Gastroesophageal sphincter (tissue), 4 donors: ENCODE data around the gene SNX19. TPM values are rescaled to one million over a fixed set of nuclear protein-coding genes. Genes with fewer than 3 reads are reported as not detected.

Experiments used
- ATAC-seq: fragments of 150-250 bp; one replicate; pipeline ENCODE4 v1.9.1; 2016; ENCODE audit warnings: mild to moderate bottlenecking, moderate library complexity
- H3K27ac ChIP-seq, 4 donors: fragments of 200-600 bp; sonication (generic) in 3 of 4; 1 replicate in 3 of 4; 2 replicates in 1 of 4; pipeline ENCODE4 v1.5.1; 2016 to 2019
- H3K27me3 ChIP-seq: fragments of 200-600 bp; sonication (generic); one replicate; pipeline ENCODE4 v1.5.1; 2019
- H3K36me3 ChIP-seq, 2 donors: fragments of 200-600 bp; sonication (generic); one replicate each; pipeline ENCODE4 v1.5.1; 2019; ENCODE audit warnings: control low read depth in 1 of 2
- H3K4me1 ChIP-seq, 3 donors: fragments of 200-600 bp; sonication (generic); 1 replicate in 2 of 3; 2 replicates in 1 of 3; pipeline ENCODE4 v1.5.1; 2016 to 2019; ENCODE audit warnings: control low read depth in 2 of 3
- H3K4me3 ChIP-seq, 2 donors: fragments of 200-600 bp; sonication (generic); one replicate each; pipeline ENCODE4 v1.5.1; 2019; ENCODE audit warnings: mild to moderate bottlenecking in 1 of 2, moderate library complexity in 1 of 2
- H3K9me3 ChIP-seq, 3 donors: fragments of 200-600 bp; sonication (generic); one replicate each; pipeline ENCODE4 v1.5.1; 2017 to 2019; ENCODE audit warnings: control low read depth in 2 of 3
- EP300 ChIP-seq: sonication (generic); formaldehyde crosslinking; IDR thresholded peaks from one replicate; pipeline ENCODE4 v1.6.1; 2017; ENCODE audit warnings: antibody characterized with exemption, mild to moderate bottlenecking
- POLR2A ChIP-seq, 2 donors: fragments of 450-650 bp; IDR thresholded peaks; one replicate each; pipeline ENCODE4 v1.6.1; 2017; ENCODE audit warnings: antibody characterized with exemption in 2 of 2, mild to moderate bottlenecking in 2 of 2, moderate library complexity in 1 of 2
- POLR2AphosphoS5 ChIP-seq: sonication (generic); formaldehyde crosslinking; IDR thresholded peaks from one replicate; pipeline ENCODE4 v1.6.1; 2017; ENCODE audit warnings: antibody characterized with exemption
- WGBS, 2 donors: methylation state at CpG; one replicate each; pipeline ENCODE4 v1.1.5; 2018; ENCODE audit warnings: low coverage in 1 of 2; 5-methylcytosine and 5-hydroxymethylcytosine counted together
- total RNA-seq, 4 donors: library from RNA; depleted of rRNA; stranded (reverse); fragments of >200 nt; gene quantifications; one replicate each; pipeline ENCODE4 v1.1.0, GENCODE V29; 2016
- TF ChIP-seq, protein P1 (sequence below), 4 experiments: fragments of 200-600 bp in 2 of 4; fragments of 450-650 bp in 2 of 4; sonication (generic) in 1 of 4; IDR thresholded peaks; one replicate each; pipeline ENCODE4 v1.5.1; 2017 to 2019; ENCODE audit warnings: antibody characterized with exemption in 4 of 4, mild to moderate bottlenecking in 2 of 4, moderate library complexity in 2 of 4

SNX19 gene
- total RNA-seq = 100 to 1,000 TPM; 110 to 131 (median 119) TPM

GRCh38 chr11:130916238-130916855 is at the start of gene SNX19:
SNX19 (minus strand) TSS chr11:130916479; CDS start chr11:130915939, 540 bp downstream.
- ATAC-seq = peak; percentile 99
- H3K27me3 ChIP-seq = no peaks in the 10 kb centered on the region
- no peaks in the 10 kb centered on the region for H3K9me3 ChIP-seq
- H3K4me1 ChIP-seq = peaks cover 0 to 50% (median 18%) of the 10 kb centered on the region in 3 donors
- TF ChIP-seq, protein P1, sequence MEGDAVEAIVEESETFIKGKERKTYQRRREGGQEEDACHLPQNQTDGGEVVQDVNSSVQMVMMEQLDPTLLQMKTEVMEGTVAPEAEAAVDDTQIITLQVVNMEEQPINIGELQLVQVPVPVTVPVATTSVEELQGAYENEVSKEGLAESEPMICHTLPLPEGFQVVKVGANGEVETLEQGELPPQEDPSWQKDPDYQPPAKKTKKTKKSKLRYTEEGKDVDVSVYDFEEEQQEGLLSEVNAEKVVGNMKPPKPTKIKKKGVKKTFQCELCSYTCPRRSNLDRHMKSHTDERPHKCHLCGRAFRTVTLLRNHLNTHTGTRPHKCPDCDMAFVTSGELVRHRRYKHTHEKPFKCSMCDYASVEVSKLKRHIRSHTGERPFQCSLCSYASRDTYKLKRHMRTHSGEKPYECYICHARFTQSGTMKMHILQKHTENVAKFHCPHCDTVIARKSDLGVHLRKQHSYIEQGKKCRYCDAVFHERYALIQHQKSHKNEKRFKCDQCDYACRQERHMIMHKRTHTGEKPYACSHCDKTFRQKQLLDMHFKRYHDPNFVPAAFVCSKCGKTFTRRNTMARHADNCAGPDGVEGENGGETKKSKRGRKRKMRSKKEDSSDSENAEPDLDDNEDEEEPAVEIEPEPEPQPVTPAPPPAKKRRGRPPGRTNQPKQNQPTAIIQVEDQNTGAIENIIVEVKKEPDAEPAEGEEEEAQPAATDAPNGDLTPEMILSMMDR (IDR thresholded peaks at IDR 0.05) = peak; percentile 83 to 100 (median 96)
- TF ChIP-seq POLR2AphosphoS5 (peak; percentile 96), EP300 (peak; percentile 9), POLR2A (IDR thresholded peaks at IDR 0.05) (peak; percentile 93 to 94)
- H3K36me3 ChIP-seq = peaks cover 0 to 33% of the 10 kb centered on the region in 2 donors
- WGBS, 2 donors = 0 to 1% methylated on average over 2 to 8 of the region's 72 CpGs
- peak within 1 kb of the TSS; percentile 81 to 95 for H3K4me3 ChIP-seq
- peak within 1 kb of the TSS; percentile 89 to 98 (median 92) for H3K27ac ChIP-seq

DNA sequence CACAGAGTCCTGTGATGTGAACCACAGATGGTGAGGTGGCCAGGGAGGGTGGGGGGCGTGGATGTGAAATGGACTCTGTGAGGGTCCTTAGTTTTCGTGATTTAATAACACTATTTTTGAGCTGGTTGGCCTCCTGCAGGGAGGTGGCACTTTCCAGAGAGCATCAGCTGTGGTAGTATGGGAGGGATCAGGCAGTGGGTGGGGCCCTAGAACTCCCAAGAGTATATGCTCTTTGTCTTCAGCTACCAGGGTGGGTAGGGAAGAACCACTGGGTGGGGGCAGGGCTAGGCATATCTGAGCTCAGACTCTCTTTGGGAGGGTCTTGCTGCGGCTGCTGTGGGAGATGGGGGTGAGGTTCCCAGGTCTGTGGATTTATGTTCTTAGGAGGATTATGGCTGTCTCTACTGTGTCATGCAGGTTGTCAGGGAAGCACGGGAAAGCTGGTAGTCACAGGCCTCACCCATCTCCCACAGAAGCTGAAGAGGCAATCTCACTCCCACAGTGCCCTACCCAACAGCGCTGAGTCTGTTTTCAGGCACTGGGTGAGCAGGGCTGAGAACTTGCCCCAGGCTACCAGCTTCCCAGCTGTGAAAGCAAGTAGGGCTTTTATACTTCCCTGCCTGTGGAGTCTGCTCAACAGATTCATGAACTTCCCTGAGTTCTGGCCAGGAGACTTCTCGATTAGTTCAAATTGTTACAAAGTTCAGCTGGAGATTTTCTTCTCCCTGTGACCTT is 47.9 kb upstream of the SNX19 start:
- H3K27me3 ChIP-seq = no peaks in the 10 kb centered on the region
- H3K4me1 ChIP-seq = no peaks in the 10 kb centered on the region
- WGBS, 2 donors = 77 to 80% methylated on average over 2 to 3 of the region's 6 CpGs
- ATAC-seq = no peak
- no peaks in the 10 kb centered on the region for H3K36me3 ChIP-seq
- H3K27ac ChIP-seq = no peak overlapping the region
- peaks cover 0 to 25% (median 0%) of the 10 kb centered on the region in 3 donors for H3K9me3 ChIP-seq
- no peak overlapping the region for H3K4me3 ChIP-seq
- no peak for TF ChIP-seq POLR2A (IDR thresholded peaks at IDR 0.05)
- no peak for TF ChIP-seq POLR2AphosphoS5
- TF ChIP-seq, protein P1 (IDR thresholded peaks at IDR 0.05) = no peak
- TF ChIP-seq EP300 = no peak

DNA sequence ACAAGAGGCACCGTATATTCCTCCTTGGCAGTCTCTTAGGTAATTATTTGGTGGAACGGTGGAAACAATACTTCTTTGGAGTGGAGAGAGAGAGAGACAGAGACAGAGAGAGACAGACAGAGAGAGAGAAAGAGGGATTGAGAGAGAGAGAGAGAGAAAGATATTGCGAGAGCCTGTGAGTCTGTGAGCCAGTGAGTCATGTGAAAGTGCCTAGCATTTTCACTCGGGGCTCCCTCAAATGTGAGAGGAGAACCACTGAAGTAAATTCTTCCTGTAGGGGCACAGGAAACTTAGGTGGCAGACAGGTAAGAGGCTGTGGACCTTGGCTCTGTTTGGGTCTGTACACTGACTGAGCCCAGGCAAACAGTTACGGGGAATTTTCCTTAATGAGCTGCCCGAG is 31.6 kb upstream of the SNX19 start:
- WGBS, 2 donors = 75 to 83% methylated on average over 4 to 6 of the region's 6 CpGs
- Histone ChIP-seq H3K27me3 (no peaks in the 10 kb centered on the region), H3K4me3 (no peak overlapping the region), H3K27ac (no peak overlapping the region), H3K9me3 (no peaks in the 10 kb centered on the region), H3K36me3 (no peaks in the 10 kb centered on the region), H3K4me1 (peaks cover 0 to 9% (median 0%) of the 10 kb centered on the region in 3 donors)
- TF ChIP-seq POLR2A (IDR thresholded peaks at IDR 0.05) (no peak), EP300 (no peak), POLR2AphosphoS5 (no peak)
- TF ChIP-seq, protein P1 (IDR thresholded peaks at IDR 0.05) = no peak
- ATAC-seq = no peak

GRCh38 chr11:130947481-130947880 is 31.2 kb upstream of the SNX19 start:
- Histone ChIP-seq H3K4me1 (peaks cover 0 to 9% (median 0%) of the 10 kb centered on the region in 3 donors), H3K27ac (no peak overlapping the region), H3K36me3 (no peaks in the 10 kb centered on the region), H3K9me3 (no peaks in the 10 kb centered on the region), H3K4me3 (no peak overlapping the region), H3K27me3 (no peaks in the 10 kb centered on the region)
- ATAC-seq = no peak
- 76 to 78% methylated on average over 2 to 4 of the region's 6 CpGs for WGBS, 2 donors
- TF ChIP-seq EP300 (no peak), POLR2A (IDR thresholded peaks at IDR 0.05) (no peak), POLR2AphosphoS5 (no peak)
- TF ChIP-seq, protein P1 (IDR thresholded peaks at IDR 0.05) = no peak
